Heart right ventricle (tissue), 16 donors: Measurements from ENCODE around the gene KRTAP10-2. TPM values are rescaled to one million over a fixed set of nuclear protein-coding genes. Genes with fewer than 3 reads are reported as not detected.

Source experiments
- ATAC-seq, 8 donors: fragments of 200-7000 bp; cut with Tn5 transposase; one replicate each; pipeline ENCODE4 v1.9.1; 2020; ENCODE audit warnings: mild to moderate bottlenecking in 8 of 8, moderate library complexity in 8 of 8, moderate number of reproducible peaks in 1 of 8
- DNase-seq, 2 donors: peaks; one replicate each; pipeline ENCODE4 v3.0.0-alpha.2; 2020
- H3K27ac ChIP-seq, 10 donors: fragments of 200-600 bp; sonication (generic) in 2 of 10; one replicate each; pipeline versions ENCODE4 v1.5.0 to v1.8.0; 2020 to 2022; ENCODE audit warnings: mild to moderate bottlenecking in 3 of 10
- H3K27me3 ChIP-seq, 7 donors: fragments of 200-600 bp; one replicate each; pipeline ENCODE4 v1.8.0; 2021 to 2022; ENCODE audit warnings: mild to moderate bottlenecking in 2 of 7
- H3K36me3 ChIP-seq, 9 donors: fragments of 200-600 bp; sonication (generic) in 1 of 9; one replicate each; pipeline versions ENCODE4 v1.5.0 to v1.8.0; 2020 to 2022; ENCODE audit warnings: mild to moderate bottlenecking in 2 of 9
- H3K4me1 ChIP-seq, 9 donors: fragments of 200-600 bp; sonication (generic) in 1 of 9; one replicate each; pipeline versions ENCODE4 v1.5.0 to v1.8.0; 2020 to 2022; ENCODE audit warnings: mild to moderate bottlenecking in 4 of 9
- H3K4me3 ChIP-seq, 10 donors: fragments of 200-600 bp; sonication (generic) in 2 of 10; one replicate each; pipeline versions ENCODE4 v1.5.0 to v1.8.0; 2020 to 2022; ENCODE audit warnings: mild to moderate bottlenecking in 7 of 10, moderate library complexity in 2 of 10
- H3K9me3 ChIP-seq, 11 donors: fragments of 200-600 bp in 10 of 11; sonication (generic) in 2 of 11; one replicate each; pipeline versions ENCODE4 v1.5.0 to v1.8.0; 2013 to 2022; ENCODE audit warnings: mild to moderate bottlenecking in 2 of 11, control low read depth in 1 of 11, moderate library complexity in 1 of 11
- CTCF ChIP-seq, 9 donors: fragments of 200-600 bp; sonication (generic) in 2 of 9; IDR thresholded peaks; one replicate each; pipeline versions ENCODE4 v1.5.0 to v1.8.0; 2021 to 2022; ENCODE audit warnings: antibody characterized with exemption in 9 of 9, mild to moderate bottlenecking in 5 of 9, moderate library complexity in 1 of 9
- WGBS, 2 donors: extraction: QIAGEN DNeasy Blood & Tissue Kit; methylation state at CpG; one replicate each; pipeline ENCODE4 v1.1.7; 2013; ENCODE audit warnings: inconsistent platforms in 1 of 2; 5-methylcytosine and 5-hydroxymethylcytosine counted together
- intact Hi-C, 10 donors: fragments of 100-400 bp; cut with DNase I; formaldehyde crosslinking; loops; one replicate each; pipeline versions ENCODE4 v1.11.1 to v1.14.2; 2022
- polyA plus RNA-seq, 2 donors: library from polyadenylated mRNA; stranded (reverse); fragments of 200-250 nt; gene quantifications; one replicate each; pipeline ENCODE4 v1.2.3, GENCODE V29; 2013
- total RNA-seq, 10 donors: library from RNA; stranded (reverse); fragmentation: NEBNext Ultra II Directional in 3 of 10; extraction: Animal tissue kit (Norgen Biotek cat#: 25700) in 3 of 10; gene quantifications; one replicate each; pipeline versions ENCODE4 v1.2.1 to v1.2.4, GENCODE V29; 2021 to 2023
- donor health status: Arrhythmogenic right ventricular cardiomyopathy.
- donor health status: ischemic (EF 13 %, LVEDD 7.1; RV severe dilation, severe dysfunction).
- donor health status: healthy with polysubstance abuse.
- donor health status: DM: no; HTN: yes; CAD: no.
- donor health status: DM: no; HTN: no; CAD: no.
- donor health status: ischemic (EF 25% LVEDD 6.9; RV normal size, moderate dysfunction).
- donor health status: ischemic (EF 25% LVEDD 5.7; RV mildly dilated, moderate dysfunction).
- donor health status: healthy.
- donor health status: DM: yes; HTN: yes; CAD: no.
- donor health status: Ischemic cardiomyopathy.
- donor health status: ischemic (EF 35%, LVEDD 5.7; RV mildly dilated, moderate dysfunction).
- donor health status: nonischemic (EF 11% LVEDD 7.7; RV severe dilation, severe dysfunction).
- donor health status: DM: yes; HTN: yes; CAD: no.
- donor health status: PGD.
- donor health status: ischemic (EF 29% LVEDD 5.4; RV normal size, mild dysfunction).
- donor health status: nonischemic (EF 23%, LVEDD 6.1; RV moderate dilation, normal function).

The KRTAP10-2 gene
- total and polyA plus RNA-seq, 12 donors, result not detected

- intact Hi-C loops, result loop anchor here in 4 of 10 donors (5.0 to 10.0 kb wide), 3 partner anchors 220 to 278 kb away; no protein-coding TSS in a partner anchor
- DNase-seq, result peak in 1 of 2 donors; percentile 1
Observed at GRCh38 chr21:44516828-44517174, 34.5 kb downstream of the KRTAP10-2 start.

GRCh38 chr21:44516342-44516741, 35.0 kb downstream of the KRTAP10-2 start:
- Histone ChIP-seq H3K9me3 (no peaks in the 10 kb centered on the region), H3K27ac (no peak overlapping the region), H3K36me3 (no peaks in the 10 kb centered on the region), H3K4me3 (no peak overlapping the region), H3K27me3 (peaks cover 0 to 29% (median 11%) of the 10 kb centered on the region in 7 donors), H3K4me1 (no peaks in the 10 kb centered on the region)
- intact Hi-C loops, result loop anchor here in 4 of 10 donors (5.0 to 10.0 kb wide), 3 partner anchors 221 to 278 kb away; no protein-coding TSS in a partner anchor
- TF ChIP-seq CTCF (IDR thresholded peaks at IDR 0.05), result no peak
- ATAC-seq (no peak), DNase-seq (peak in 1 of 2 donors; percentile 5)
- 90 to 91% methylated on average over 13 of the region's 13 CpGs for WGBS, 2 donors

More at GRCh38 chr21:44516828-44517174, 34.5 kb downstream of the KRTAP10-2 start:
- Histone ChIP-seq H3K9me3 (no peaks in the 10 kb centered on the region), H3K27me3 (peaks cover 0 to 29% (median 10%) of the 10 kb centered on the region in 7 donors), H3K27ac (no peak overlapping the region), H3K4me1 (no peaks in the 10 kb centered on the region), H3K36me3 (no peaks in the 10 kb centered on the region), H3K4me3 (no peak overlapping the region)
- no peak for TF ChIP-seq CTCF (IDR thresholded peaks at IDR 0.05)
- ATAC-seq, result no peak
- 85 to 86% methylated on average over 10 of the region's 10 CpGs for WGBS, 2 donors

- no peaks in the 10 kb centered on the region for H3K36me3 ChIP-seq
- H3K27me3 ChIP-seq, result peaks cover 0 to 29% (median 12%) of the 10 kb centered on the region in 7 donors
- intact Hi-C loops, result loop anchor here in 4 of 10 donors (5.0 to 10.0 kb wide), 3 partner anchors 222 to 279 kb away; no protein-coding TSS in a partner anchor
- DNase-seq (peak in 1 of 2 donors; percentile 5), ATAC-seq (no peak)
- no peaks in the 10 kb centered on the region for H3K9me3 ChIP-seq
- no peak overlapping the region for H3K4me3 ChIP-seq
- H3K27ac ChIP-seq, result no peak overlapping the region
- peaks cover 0 to 4% (median 1%) of the 10 kb centered on the region in 9 donors for H3K4me1 ChIP-seq
- TF ChIP-seq CTCF (IDR thresholded peaks at IDR 0.05), result no peak
- 84 to 91% methylated on average over 32 of the region's 32 CpGs for WGBS, 2 donors
Observed at GRCh38 chr21:44515359-44516165, 35.7 kb downstream of the KRTAP10-2 start.

GRCh38 chr21:44514746-44515358, 36.5 kb downstream of the KRTAP10-2 start:
- peaks cover 0 to 29% (median 14%) of the 10 kb centered on the region in 7 donors for H3K27me3 ChIP-seq
- no peak overlapping the region for H3K27ac ChIP-seq
- H3K4me1 ChIP-seq, result peaks cover 0 to 10% (median 6%) of the 10 kb centered on the region in 9 donors
- no peak overlapping the region for H3K4me3 ChIP-seq
- no peaks in the 10 kb centered on the region for H3K36me3 ChIP-seq
- no peaks in the 10 kb centered on the region for H3K9me3 ChIP-seq
- no peak for ATAC-seq
- intact Hi-C loops, result loop anchor here in 6 of 10 donors (5.0 to 10.0 kb wide), 4 partner anchors 222 to 280 kb away; no protein-coding TSS in a partner anchor
- TF ChIP-seq CTCF (IDR thresholded peaks at IDR 0.05), result no peak
- DNase-seq, result peak in 1 of 2 donors; percentile 2
- WGBS, 2 donors, result 84 to 90% methylated on average over 11 of the region's 11 CpGs
